ENCODE data around the gene TPSB2.

DNA sequence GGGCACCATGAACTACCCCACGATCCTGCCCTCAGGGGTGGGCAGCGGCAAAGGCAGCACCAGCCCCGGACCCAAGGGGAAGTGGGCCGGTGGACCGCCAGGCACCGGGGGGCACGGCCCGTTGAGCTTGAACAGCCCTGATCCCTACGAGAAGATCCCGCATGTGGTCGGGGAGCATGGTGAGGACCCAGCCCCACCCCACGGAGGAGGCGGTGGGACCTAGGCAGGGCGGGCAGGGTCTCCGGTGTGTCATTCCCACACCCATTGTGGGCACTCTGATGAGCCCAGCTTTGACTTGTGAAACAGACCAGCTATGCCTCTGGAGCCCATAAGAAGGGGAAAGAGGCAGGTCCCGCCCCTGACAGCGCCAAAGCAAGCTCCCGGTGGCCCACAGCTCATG lies 27.7 kb downstream of the TPSB2 start:
- TF ChIP-seq, protein P1, sequence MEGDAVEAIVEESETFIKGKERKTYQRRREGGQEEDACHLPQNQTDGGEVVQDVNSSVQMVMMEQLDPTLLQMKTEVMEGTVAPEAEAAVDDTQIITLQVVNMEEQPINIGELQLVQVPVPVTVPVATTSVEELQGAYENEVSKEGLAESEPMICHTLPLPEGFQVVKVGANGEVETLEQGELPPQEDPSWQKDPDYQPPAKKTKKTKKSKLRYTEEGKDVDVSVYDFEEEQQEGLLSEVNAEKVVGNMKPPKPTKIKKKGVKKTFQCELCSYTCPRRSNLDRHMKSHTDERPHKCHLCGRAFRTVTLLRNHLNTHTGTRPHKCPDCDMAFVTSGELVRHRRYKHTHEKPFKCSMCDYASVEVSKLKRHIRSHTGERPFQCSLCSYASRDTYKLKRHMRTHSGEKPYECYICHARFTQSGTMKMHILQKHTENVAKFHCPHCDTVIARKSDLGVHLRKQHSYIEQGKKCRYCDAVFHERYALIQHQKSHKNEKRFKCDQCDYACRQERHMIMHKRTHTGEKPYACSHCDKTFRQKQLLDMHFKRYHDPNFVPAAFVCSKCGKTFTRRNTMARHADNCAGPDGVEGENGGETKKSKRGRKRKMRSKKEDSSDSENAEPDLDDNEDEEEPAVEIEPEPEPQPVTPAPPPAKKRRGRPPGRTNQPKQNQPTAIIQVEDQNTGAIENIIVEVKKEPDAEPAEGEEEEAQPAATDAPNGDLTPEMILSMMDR (IDR thresholded peaks at IDR 0.05), result no peak
- no peak for TF ChIP-seq ZFX (IDR thresholded peaks at IDR 0.05; ENCODE audit: borderline replicate concordance)
